Activated T-cell treated with anti-CD3 and anti-CD28 coated beads, Interleukin-2, amount 50 U/mL, for 24 hours (primary cell): ENCODE measurements around the gene BCKDHB.
A peak's percentile ranks its signal among the peaks of the same experiment; 100 is the strongest.

Experiments used
- DNase-seq: peaks from one replicate; pipeline ENCODE4 v3.0.0-alpha.2; 2020
- H3K27ac Mint-ChIP-seq: 2 replicates; pipeline ENCODE4 v1.8.0; 2020; ENCODE audit warnings: mild to moderate bottlenecking, mixed read lengths
- H3K27me3 Mint-ChIP-seq: 2 replicates; pipeline ENCODE4 v1.8.0; 2020; ENCODE audit warnings: mixed read lengths
- H3K36me3 Mint-ChIP-seq: 2 replicates; pipeline ENCODE4 v1.8.0; 2020; ENCODE audit warnings: low read depth, mixed read lengths
- H3K4me1 Mint-ChIP-seq: 2 replicates; pipeline ENCODE4 v1.8.0; 2020; ENCODE audit warnings: low read depth, mixed read lengths
- H3K4me3 Mint-ChIP-seq: 2 replicates; pipeline ENCODE4 v1.8.0; 2020; ENCODE audit warnings: mild to moderate bottlenecking, moderate library complexity, mixed read lengths
- H3K9me3 Mint-ChIP-seq: 2 replicates; pipeline ENCODE4 v1.8.0; 2020; ENCODE audit warnings: mixed read lengths

BCKDHB gene

GRCh38 chr6:80329496-80329895 lies 223.0 kb downstream of the BCKDHB start:
- no peaks in the 10 kb centered on the region for H3K4me1 Mint-ChIP-seq

DNA sequence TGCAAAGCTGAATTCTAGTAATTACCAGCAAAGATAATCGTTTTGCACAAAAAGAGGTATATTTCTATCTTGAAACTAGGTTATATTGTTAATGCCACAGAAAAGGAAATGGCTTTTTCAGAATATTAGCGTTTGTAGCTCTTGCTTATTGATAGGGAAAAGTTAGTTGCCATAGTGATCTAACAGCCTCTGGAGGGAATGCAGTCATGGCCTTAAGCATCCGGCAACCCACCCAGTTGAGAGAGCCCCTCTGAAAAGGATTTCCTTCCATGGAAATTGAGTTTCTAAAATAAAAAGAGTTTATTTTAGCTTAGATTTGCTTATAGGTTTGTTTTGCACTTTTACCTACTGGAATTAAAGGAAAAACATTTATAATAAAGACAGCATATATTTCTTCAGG lies 224.5 kb downstream of the BCKDHB start:
- DNase-seq, result no peak

More at GRCh38 chr6:80329496-80329895, 223.0 kb downstream of the BCKDHB start:
- H3K9me3 Mint-ChIP-seq, result no peaks in the 10 kb centered on the region
- H3K27ac Mint-ChIP-seq, result no peak overlapping the region
- no peaks in the 10 kb centered on the region for H3K27me3 Mint-ChIP-seq
- no peak overlapping the region for H3K4me3 Mint-ChIP-seq
- H3K36me3 Mint-ChIP-seq, result peaks cover 8% of the 10 kb centered on the region
- DNase-seq, result no peak

DNA sequence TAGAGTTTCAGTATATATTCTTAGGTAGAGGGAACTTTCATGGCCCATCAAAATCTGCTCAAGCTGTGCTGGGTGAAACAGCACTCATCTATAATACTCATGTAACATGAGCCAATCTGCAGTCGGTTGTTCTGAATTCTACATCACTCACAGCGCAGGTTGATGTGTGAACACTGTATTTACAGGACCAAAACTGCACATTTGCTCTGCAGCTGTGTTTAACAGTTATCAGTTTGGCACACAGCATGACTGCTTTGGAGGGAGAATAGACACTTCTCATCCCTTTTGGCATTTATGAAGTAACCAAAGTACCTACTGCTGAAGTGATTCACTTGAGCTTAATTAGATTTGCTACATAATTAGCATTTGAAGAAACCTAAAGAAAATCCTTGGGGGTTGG lies 225.1 kb downstream of the BCKDHB start:
- no peaks in the 10 kb centered on the region for H3K27me3 Mint-ChIP-seq
- H3K4me3 Mint-ChIP-seq, result no peak overlapping the region
- H3K9me3 Mint-ChIP-seq, result no peaks in the 10 kb centered on the region
- H3K27ac Mint-ChIP-seq, result no peak overlapping the region
- no peaks in the 10 kb centered on the region for H3K4me1 Mint-ChIP-seq
- H3K36me3 Mint-ChIP-seq, result peaks cover 5% of the 10 kb centered on the region
- no peak for DNase-seq

More for the DNA sequence above, 224.5 kb downstream of the BCKDHB start:
- Mint-ChIP-seq H3K9me3 (no peaks in the 10 kb centered on the region), H3K36me3 (peaks cover 8% of the 10 kb centered on the region), H3K27ac (no peak overlapping the region), H3K4me3 (no peak overlapping the region), H3K27me3 (no peaks in the 10 kb centered on the region), H3K4me1 (no peaks in the 10 kb centered on the region)

DNA sequence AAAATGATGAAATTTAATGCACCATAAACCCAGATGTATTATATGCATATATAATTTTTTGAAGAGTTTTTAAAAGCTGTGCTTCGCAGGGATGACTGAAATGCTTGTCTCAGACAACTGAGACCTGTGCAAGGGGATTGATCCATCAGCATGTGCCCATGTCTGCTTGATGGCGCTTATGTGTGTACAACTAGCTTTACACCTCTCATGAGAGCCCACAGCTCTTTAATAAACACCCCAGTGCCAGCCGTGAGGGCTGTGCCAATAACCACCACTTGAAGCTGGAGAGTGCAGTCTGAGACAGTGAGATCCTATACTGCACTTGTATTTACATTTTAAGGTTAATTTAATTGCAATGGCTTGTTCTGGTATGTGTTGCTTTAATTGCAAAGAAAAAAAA lies 225.5 kb downstream of the BCKDHB start:
- Mint-ChIP-seq H3K36me3 (no peaks in the 10 kb centered on the region), H3K9me3 (no peaks in the 10 kb centered on the region), H3K27ac (no peak overlapping the region), H3K4me3 (no peak overlapping the region), H3K4me1 (no peaks in the 10 kb centered on the region), H3K27me3 (no peaks in the 10 kb centered on the region)
- no peak for DNase-seq

GRCh38 chr6:80333342-80333741 lies 226.9 kb downstream of the BCKDHB start:
- no peaks in the 10 kb centered on the region for H3K27me3 Mint-ChIP-seq
- H3K4me3 Mint-ChIP-seq, result no peak overlapping the region
- H3K36me3 Mint-ChIP-seq, result no peaks in the 10 kb centered on the region
- no peak for DNase-seq
- peaks cover 4% of the 10 kb centered on the region for H3K4me1 Mint-ChIP-seq
- no peak overlapping the region for H3K27ac Mint-ChIP-seq
- no peaks in the 10 kb centered on the region for H3K9me3 Mint-ChIP-seq

- no peak for DNase-seq
- Mint-ChIP-seq H3K36me3 (no peaks in the 10 kb centered on the region), H3K9me3 (no peaks in the 10 kb centered on the region), H3K27ac (no peak overlapping the region), H3K4me1 (peaks cover 4% of the 10 kb centered on the region), H3K4me3 (no peak overlapping the region), H3K27me3 (no peaks in the 10 kb centered on the region)
These were observed 228.7 kb downstream of the BCKDHB start for GRCh38 chr6:80335121-80335531.

GRCh38 chr6:80336911-80337310 lies 230.4 kb downstream of the BCKDHB start:
- Mint-ChIP-seq H3K4me3 (no peak overlapping the region), H3K27me3 (no peaks in the 10 kb centered on the region), H3K9me3 (no peaks in the 10 kb centered on the region), H3K27ac (no peak overlapping the region), H3K36me3 (no peaks in the 10 kb centered on the region), H3K4me1 (peaks cover 4% of the 10 kb centered on the region)
- DNase-seq, result no peak

DNA sequence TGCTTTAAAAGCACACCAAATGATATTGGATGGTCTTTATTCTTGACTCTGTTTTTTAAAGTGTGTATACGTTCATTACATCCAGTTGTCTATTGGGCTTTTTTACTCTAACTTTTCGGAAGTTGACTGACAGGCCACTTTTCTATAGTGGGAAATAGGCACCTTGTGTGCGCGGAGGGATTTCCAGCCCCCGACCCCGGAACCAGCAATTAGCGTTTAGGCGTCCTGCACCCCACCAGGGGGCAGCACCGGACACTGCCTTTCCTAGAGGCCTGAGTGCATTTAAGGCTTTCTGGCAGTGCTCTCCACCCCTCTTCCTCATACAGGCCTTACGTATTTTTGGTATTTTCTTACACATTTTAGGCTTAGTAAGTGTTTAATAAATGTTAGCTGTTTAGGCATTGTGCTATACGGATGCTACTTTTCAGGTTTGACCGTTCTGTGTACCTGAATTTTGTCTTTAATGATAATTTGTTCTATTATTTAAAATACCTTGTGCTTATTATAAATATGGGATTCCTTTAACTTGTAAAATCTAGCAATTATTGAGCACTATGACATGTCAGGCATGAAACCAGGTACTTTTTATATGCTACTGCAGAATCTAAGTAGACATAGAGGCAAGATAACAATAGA lies 231.8 kb downstream of the BCKDHB start:
- H3K27me3 Mint-ChIP-seq, result no peaks in the 10 kb centered on the region
- no peak overlapping the region for H3K4me3 Mint-ChIP-seq
- no peak overlapping the region for H3K27ac Mint-ChIP-seq
- no peaks in the 10 kb centered on the region for H3K36me3 Mint-ChIP-seq
- no peaks in the 10 kb centered on the region for H3K9me3 Mint-ChIP-seq
- peaks cover 4% of the 10 kb centered on the region for H3K4me1 Mint-ChIP-seq
- peak; percentile 72 for DNase-seq

DNA sequence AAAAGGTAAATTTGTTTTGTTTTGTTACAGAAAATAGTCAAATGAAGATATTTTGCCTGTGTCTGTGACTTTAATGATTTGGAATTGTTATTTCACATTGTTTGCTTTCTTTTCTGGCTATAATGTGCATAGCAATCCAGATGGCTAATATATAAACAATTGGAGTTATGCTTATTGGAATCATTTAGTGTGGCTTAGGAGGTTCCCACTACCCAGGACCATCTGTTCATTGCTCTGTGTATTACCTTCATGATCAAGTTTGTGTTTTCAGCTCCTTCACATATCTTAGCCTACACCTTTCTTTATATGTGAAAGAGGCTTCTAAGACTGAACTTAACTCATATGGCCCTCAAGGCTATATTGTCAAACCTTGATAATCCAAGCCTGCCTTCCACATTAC lies 232.9 kb downstream of the BCKDHB start:
- Mint-ChIP-seq H3K27me3 (no peaks in the 10 kb centered on the region), H3K36me3 (no peaks in the 10 kb centered on the region), H3K4me3 (no peak overlapping the region), H3K4me1 (peaks cover 4% of the 10 kb centered on the region), H3K27ac (no peak overlapping the region), H3K9me3 (no peaks in the 10 kb centered on the region)
- DNase-seq, result no peak

DNA sequence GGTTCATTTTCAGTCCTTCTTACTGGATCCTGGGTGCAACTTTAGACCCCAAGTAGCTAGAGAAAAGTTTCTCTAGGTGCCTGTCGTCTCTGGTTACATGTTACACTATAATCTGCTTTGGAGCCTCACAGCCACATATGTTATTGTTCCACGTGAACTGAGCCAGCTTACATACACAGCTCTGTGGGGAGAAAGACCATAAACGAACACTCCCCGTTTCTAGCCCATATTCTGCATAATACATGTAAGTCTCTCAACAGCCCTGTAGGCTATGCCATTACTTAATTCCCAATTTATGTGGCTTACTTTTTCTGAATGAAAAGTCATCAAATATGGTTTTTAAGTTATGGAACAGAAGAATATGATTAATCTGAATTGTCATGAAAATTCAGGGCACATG lies 233.8 kb downstream of the BCKDHB start:
- H3K36me3 Mint-ChIP-seq, result no peaks in the 10 kb centered on the region
- DNase-seq, result no peak
- H3K27me3 Mint-ChIP-seq, result no peaks in the 10 kb centered on the region
- H3K27ac Mint-ChIP-seq, result no peak overlapping the region
- no peaks in the 10 kb centered on the region for H3K9me3 Mint-ChIP-seq
- no peak overlapping the region for H3K4me3 Mint-ChIP-seq
- peaks cover 4% of the 10 kb centered on the region for H3K4me1 Mint-ChIP-seq

GRCh38 chr6:80340686-80341085 lies 234.2 kb downstream of the BCKDHB start:
- Mint-ChIP-seq H3K27ac (no peak overlapping the region), H3K36me3 (no peaks in the 10 kb centered on the region), H3K4me3 (no peak overlapping the region), H3K27me3 (no peaks in the 10 kb centered on the region), H3K4me1 (peaks cover 4% of the 10 kb centered on the region), H3K9me3 (no peaks in the 10 kb centered on the region)
- DNase-seq, result no peak

DNA sequence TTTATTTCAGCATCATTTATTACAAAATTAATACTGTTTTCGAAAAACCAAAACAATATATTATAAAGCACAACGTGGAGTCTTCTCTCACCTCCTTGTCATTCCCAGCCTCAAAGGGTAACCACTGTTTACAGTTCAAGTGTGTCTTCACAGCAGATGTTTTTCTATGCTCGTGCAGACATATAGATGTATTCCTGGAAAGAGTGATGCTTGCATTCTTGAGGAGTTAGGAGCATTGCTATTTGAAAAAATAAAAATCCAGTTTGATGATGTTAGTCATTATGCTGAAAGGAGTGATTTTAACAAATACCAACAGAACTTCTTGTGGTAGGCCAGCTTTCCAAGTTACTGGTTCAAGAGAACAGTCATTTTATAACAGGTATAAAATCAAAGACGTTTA lies 234.9 kb downstream of the BCKDHB start:
- Mint-ChIP-seq H3K27ac (no peak overlapping the region), H3K9me3 (no peaks in the 10 kb centered on the region), H3K4me3 (no peak overlapping the region), H3K27me3 (no peaks in the 10 kb centered on the region), H3K4me1 (peaks cover 4% of the 10 kb centered on the region), H3K36me3 (no peaks in the 10 kb centered on the region)
- DNase-seq, result no peak

- Mint-ChIP-seq H3K27me3 (no peaks in the 10 kb centered on the region), H3K36me3 (no peaks in the 10 kb centered on the region), H3K9me3 (no peaks in the 10 kb centered on the region), H3K4me1 (no peaks in the 10 kb centered on the region), H3K4me3 (no peak overlapping the region), H3K27ac (no peak overlapping the region)
- no peak for DNase-seq
These were observed 237.0 kb downstream of the BCKDHB start for GRCh38 chr6:80343511-80343910.

GRCh38 chr6:80347101-80347500 lies 240.6 kb downstream of the BCKDHB start:
- no peak overlapping the region for H3K4me3 Mint-ChIP-seq
- H3K9me3 Mint-ChIP-seq, result no peaks in the 10 kb centered on the region
- no peaks in the 10 kb centered on the region for H3K27me3 Mint-ChIP-seq
- H3K36me3 Mint-ChIP-seq, result no peaks in the 10 kb centered on the region
- H3K27ac Mint-ChIP-seq, result no peak overlapping the region
- no peaks in the 10 kb centered on the region for H3K4me1 Mint-ChIP-seq
- no peak for DNase-seq

DNA sequence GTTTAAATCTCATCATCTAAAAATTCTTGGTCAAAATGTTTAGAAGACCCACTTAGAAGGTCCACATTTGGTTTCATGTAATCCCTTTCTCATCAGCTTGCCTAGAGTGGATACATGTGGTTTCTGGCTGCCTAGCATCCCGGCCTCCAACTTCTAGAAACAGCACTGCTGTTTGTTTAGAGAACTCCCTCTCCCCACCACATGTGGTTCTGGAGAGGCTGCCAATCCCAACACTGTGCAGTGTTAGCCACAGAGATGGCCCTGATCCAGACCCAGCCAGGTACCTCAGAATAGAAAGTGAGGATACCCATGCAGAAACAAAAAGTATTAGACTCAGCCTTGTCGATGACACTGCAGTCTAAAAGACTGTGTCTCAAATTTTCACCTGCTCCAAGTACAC lies 241.8 kb downstream of the BCKDHB start:
- no peaks in the 10 kb centered on the region for H3K4me1 Mint-ChIP-seq
- H3K27me3 Mint-ChIP-seq, result no peaks in the 10 kb centered on the region
- no peak for DNase-seq
- no peak overlapping the region for H3K4me3 Mint-ChIP-seq
- H3K9me3 Mint-ChIP-seq, result no peaks in the 10 kb centered on the region
- no peaks in the 10 kb centered on the region for H3K36me3 Mint-ChIP-seq
- no peak overlapping the region for H3K27ac Mint-ChIP-seq

DNA sequence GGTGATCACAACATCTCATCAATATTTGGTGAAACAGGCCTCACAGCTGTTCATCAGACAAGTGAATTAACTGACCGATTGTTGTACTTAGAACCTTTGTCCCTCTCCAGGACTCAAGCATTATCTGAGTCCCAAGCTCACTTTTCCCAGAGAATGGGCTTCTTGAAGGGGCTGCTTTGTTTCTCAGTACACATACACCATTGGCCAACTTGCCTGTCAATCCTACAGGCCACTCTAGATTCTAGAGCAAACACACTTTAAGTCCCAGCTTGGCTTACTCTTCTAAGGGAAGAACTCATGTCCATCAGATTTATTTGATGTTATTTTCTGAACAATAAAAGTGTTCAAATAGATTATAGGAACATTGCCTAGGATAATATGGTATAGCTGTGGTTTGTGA lies 249.5 kb downstream of the BCKDHB start:
- DNase-seq, result no peak
- H3K27ac Mint-ChIP-seq, result no peak overlapping the region
- no peaks in the 10 kb centered on the region for H3K27me3 Mint-ChIP-seq
- H3K36me3 Mint-ChIP-seq, result peaks cover 6% of the 10 kb centered on the region
- H3K4me3 Mint-ChIP-seq, result no peak overlapping the region
- H3K4me1 Mint-ChIP-seq, result no peaks in the 10 kb centered on the region
- no peaks in the 10 kb centered on the region for H3K9me3 Mint-ChIP-seq
